NCI-H226 (cell line): Measurements from ENCODE around the gene PSIP1.
"Not testable (repeated sequence)": the region's sequence is repeated elsewhere in the genome, so short reads cannot be mapped to it uniquely, and the experiment has no call there.

ENCODE experiments used
- DNase-seq: peaks from one replicate; pipeline ENCODE4 v3.0.0-alpha.2; 2015

PSIP1 gene

GRCh38 chr9:15501803-15502202 lies 9.0 kb downstream of the PSIP1 start:
- no peak for DNase-seq

DNA sequence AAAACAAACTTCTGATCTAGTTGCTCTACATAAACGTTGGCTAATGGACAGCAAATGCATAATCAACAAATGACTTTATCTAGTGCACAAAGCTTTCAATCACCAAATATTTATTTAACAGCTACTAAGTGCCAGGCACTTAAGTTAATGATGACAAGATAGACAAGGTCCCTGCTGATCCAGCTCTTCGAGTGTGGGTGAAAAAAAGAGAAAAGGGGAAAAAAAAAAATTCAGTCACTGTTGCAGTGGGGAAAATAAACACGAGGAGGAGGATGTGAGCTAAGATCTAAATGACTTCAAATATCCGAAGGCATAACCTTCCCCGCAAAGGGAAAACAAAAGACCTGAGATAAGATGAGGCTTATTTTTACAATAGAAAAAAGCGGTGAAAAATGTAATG lies 9.6 kb downstream of the PSIP1 start:
- no peak for DNase-seq

GRCh38 chr9:15499139-15499538 lies 11.6 kb downstream of the PSIP1 start:
- no peak for DNase-seq

DNA sequence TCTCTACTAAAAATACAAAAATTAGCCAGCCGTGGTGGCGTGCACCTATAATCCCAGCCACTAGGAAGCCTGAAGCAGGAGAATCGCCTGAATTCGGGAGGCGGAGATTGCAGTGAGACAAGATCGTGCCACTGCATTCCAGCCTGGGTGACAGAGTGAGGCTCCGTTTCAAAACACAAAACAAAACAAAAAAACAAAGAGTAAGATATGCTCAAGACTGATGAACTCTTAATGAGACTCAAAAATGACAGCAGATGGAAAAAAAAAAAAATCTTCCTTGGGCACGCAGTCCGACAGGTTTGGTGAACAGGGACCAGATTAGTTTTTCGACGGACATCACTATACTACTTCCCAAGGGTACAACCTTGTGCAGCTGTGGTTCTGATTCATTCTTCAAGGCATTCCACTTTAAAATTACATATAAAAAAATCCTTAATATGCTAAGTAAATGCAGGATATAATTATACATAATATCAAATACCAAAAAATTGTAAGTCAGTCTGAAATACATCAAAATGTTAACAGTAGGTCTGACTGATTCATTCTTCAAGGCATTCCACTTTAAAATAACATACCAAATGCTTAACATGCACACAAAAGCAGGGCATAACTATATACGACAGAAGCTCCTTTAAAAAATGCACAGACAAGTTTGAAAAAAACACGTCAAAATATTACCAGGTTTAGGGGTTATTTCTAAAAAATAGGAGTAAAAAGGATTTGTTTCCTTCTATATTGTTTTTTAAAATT lies 12.3 kb downstream of the PSIP1 start:
- no peak for DNase-seq

- no peak for DNase-seq
These were observed 18.2 kb downstream of the PSIP1 start for GRCh38 chr9:15492485-15493150.

GRCh38 chr9:15491950-15492349 lies 18.8 kb downstream of the PSIP1 start:
- no peak for DNase-seq

GRCh38 chr9:15485836-15486666 lies 24.7 kb downstream of the PSIP1 start:
- DNase-seq = no peak

DNA sequence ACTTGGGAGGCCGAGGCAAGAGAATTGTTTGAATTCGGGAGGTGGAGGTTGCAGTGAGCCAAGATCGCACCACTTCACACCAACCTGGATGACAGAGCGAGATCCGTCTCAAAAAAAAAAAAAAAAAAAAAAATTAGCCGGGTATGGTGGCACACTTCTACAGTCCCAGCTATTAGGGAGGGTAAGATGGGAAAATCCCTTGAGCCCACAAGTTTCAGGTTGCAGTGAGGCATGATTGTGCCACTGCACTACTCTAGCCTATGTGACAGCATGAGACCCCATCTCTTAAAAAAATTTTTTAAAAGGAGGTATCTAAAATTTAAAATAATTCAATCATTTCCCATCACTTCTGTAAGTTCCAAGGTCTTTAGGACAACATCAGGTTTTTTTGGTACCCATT lies 26.0 kb downstream of the PSIP1 start:
- DNase-seq = no peak

GRCh38 chr9:15482146-15482545 lies 28.6 kb downstream of the PSIP1 start:
- no peak for DNase-seq

DNA sequence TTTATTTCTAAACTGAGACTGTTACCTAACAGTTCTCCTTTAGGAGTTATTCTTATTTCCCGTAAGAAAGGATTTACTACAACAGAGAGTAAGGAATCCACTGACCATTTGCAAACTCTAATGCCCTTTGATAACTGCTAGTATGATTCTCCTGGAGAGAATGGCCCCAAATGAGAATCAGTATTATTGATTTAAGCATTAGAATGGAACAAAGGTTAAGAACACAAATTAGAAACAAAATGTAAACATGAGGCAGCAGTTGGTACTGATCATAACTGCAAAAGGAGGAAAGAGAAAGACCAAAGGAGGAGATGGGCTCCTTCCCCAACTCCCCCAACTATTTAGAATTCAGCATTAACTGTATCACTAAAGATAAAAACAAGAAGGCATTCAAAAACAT lies 30.7 kb downstream of the PSIP1 start:
- DNase-seq = no peak

DNA sequence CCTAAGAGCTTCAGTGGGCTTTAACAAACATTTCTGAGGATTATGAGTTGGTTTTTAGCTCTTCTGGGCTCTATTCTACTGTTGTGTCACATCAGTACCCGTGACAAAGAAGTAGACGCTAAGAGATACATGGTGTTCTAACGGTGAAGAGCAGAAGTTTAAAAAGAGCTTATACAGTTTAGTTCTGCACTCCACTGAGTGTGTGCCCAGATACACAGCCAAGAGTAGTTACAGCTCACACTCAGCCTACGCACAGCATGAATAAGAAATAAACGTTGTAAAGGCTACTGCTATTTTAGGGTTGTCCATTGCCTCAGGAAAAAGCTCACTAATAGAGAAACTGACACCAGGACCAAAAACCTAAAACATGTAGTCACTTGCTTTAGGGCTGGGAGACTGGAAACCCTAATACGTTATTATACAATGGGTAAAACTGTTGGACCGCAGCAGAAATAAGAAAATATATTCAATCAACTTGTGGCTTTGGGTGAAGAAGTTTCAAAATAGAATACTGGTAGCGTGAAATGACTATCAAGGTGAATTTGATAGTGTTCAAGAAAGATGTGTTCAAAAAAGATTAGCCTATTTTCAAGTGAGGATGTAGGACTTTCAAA lies 34.7 kb downstream of the PSIP1 start:
- DNase-seq = no peak

DNA sequence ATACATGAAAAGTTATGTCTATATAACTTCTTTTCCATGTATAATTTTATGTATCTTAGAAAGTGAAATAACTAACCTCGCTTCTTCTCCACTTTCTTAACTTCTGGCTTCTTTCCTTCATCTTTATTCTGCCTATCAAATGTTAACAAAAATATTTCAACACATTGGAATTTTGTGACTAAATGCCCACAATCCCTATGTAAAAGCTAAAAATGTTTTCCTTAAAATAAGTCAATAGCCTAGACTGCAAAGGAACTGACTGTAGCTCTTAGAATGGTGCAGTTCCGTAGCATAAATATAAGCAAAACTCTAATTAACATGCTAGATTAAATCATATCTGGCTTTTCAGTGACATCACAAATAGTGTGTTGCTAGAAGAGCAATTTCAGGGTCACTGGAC lies 40.9 kb downstream of the PSIP1 start:
- DNase-seq = no peak

DNA sequence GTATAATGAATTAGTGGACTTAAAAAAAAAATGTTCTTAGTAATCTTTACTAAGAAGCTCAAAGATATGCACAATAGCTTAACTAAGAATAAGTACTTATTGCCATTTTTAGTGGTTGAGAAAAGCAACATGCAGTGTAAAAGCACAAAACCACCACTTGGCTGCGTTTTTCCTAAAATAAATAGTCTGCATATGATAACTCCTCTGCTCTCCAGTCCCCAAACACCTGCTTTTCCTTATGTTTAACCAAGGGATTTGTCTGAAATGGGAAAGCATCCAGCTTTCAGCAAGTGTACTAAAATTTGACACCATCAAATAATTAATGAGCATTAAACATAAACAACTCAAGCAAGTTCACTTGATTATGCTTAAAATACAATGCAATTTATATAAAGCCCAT lies 41.4 kb downstream of the PSIP1 start:
- DNase-seq = no peak

DNA sequence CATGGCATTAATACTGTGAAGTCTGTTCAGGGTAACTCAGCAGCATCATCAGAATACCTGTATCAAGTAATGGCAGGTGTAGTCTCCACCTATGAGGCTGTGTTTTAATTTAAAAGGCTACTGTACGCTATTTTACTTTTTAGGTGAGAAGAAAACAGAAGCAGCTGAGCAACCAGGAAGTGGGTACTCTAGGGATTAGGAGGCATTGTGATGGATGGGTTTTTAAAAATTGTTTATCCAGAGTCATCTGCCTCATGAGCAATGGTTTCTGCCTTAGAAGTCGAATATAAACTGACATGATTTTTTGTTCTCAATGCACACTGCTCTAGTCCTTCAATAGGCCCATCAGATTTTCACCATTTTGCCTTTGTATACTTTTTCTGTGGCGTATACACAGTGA lies 42.6 kb downstream of the PSIP1 start:
- no peak for DNase-seq

- DNase-seq = no peak
These were observed 49.2 kb downstream of the PSIP1 start for GRCh38 chr9:15461601-15462000.

DNA sequence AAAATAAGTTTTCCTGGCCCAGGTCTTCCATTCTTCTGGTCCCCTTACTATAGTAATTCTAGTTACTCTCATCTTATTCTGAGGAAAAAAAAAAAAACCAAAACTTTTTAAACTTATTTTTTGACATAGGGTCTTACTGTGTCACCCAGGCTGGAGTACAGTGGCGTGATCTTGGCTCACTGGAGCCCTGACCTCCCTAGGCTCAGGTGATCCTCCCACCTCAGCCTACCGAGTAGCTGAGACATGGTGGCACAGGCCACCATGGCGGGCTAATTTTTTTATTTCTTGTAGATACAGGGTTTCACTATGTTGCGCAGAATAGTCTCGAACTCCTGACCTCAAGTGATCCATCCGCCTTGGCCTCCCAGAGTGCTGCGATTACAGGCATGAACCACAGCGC lies 49.7 kb downstream of the PSIP1 start:
- DNase-seq = no peak

DNA sequence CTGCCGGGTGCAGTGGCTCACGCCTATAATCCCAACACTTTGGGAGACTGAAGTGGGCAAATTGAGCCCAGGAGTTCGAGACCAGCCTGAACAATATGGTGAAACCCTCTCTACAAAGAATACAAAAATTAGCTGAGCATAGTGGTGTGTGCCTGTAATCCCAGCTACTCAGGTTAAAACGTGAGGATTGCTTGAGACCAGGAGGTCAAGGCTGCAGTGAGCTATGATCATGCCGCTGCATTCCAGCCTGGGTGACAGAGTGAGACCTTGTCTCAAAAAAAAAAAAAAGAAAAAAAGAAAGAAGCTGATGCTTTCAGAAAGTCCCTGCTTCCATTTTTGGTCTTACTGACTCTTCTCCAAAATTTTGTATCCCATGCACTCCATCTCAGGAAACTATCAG lies 56.8 kb downstream of the PSIP1 start:
- no peak for DNase-seq

- no peak for DNase-seq
These were observed 66.6 kb downstream of the PSIP1 start for GRCh38 chr9:15444141-15444540.

DNA sequence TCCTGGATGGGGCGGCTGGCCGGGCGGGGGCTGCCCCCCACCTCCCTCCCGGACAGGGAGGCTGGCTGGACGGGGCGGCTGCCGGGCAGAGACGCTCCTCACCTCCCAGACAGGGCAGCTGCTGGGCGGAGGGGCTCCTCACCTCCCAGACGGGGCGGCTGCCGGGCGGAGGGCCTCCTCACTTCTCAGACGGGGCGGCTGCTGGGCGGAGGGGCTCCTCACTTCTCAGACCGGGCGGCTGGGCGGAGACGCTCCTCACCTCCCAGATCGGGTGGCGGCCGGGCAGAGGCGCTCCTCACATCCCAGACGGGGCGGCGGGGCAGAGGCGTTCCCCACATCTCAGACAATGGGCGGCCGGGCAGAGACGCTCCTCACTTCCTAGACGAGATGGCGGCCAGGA lies 68.5 kb downstream of the PSIP1 start:
- DNase-seq = not testable (repeated sequence)

GRCh38 chr9:15441841-15442240 lies 68.9 kb downstream of the PSIP1 start:
- not testable (repeated sequence) for DNase-seq

DNA sequence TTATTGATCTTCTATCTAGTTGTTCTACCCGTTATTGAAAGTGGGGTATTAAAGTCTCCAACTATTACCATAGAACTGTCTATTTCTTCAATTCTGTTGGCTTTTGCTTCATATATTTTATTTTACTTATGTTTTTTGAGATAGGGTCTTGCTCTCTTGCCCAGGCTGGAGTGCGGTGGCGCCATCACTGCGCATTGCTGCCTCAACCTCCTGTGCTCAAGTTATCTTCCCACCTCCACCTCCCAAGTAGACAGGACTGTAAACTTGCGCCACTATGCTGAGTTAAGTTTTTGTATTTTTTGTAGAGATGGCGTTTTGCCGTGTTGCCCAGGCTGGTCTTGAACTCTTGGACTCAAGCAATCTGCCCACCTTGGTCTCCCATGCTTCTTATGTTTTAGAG lies 71.9 kb downstream of the PSIP1 start:
- no peak for DNase-seq

- DNase-seq = no peak
These were observed 77.1 kb downstream of the PSIP1 start for GRCh38 chr9:15433661-15434060.

DNA sequence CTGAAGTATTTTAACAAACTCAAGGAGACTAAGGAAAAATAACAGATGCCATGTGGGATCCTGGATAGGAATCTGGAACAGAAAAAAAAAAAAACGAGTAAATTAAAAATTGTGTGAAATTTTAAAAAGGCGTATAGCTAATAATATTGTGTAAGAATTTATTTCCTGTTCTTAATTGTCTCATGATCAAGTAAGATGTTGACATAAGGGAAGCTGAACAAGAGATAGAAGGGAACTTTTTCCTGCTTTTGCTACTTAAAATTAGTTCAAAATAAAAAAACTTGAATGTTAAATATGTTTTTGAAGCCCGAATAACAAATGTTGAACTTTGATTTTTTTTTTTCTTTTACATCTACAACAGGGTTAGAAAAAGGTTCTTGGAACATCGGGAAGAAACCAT lies 77.6 kb downstream of the PSIP1 start:
- DNase-seq = no peak
